ENCODE data around the gene SUMO3. TPM values are rescaled to one million over a fixed set of nuclear protein-coding genes. Genes with fewer than 3 reads are reported as not detected.

Gene SUMO3
- total and polyA plus RNA-seq, 2 donors (not counting 3 experiments of a cell fraction or from before 2014, with no cell fraction given) = 102 to 123 TPM

DNA sequence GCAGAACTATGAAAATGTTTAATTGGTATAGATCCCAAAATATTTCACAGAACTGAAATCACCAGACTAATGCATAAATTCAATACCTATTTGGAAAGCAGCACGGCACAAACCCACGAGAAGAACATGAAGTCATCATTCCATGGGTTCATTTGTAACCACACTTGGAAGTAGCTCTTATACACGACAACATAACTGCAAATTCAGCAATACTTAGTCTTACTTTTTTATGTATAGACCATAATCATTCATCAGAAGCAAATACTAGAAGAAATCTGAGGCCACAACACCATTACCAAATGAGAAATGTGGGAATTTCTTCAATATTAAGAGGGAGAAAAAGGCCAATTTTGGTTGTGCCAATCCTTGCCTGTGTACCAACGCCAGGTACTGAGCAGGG is 12.0 kb downstream of the SUMO3 start:
- ChIA-PET POLR2A (interaction anchor here (1.5 kb wide), 1 partner anchor 12 kb away, joined by 4 read pairs; the partner anchor contains the start of gene SUMO3), CTCF (interaction anchor here (0.9 to 1.7 kb wide), 3 partner anchors 11 to 126 kb away, joined by 3 to 4 read pairs (median 3); no protein-coding TSS in a partner anchor)
- intact Hi-C loops (cut with micrococcal nuclease) = no loop called here
- Histone ChIP-seq H3K27me3 (ENCODE audit: control insufficient read depth in 2 of 2, insufficient read depth in 2 of 2, low read length in 2 of 2) (no peaks in the 10 kb centered on the region), H3K4me3 (replicated peaks in 1 of 3; ENCODE audit: insufficient read depth in 1 of 3, low read depth in 1 of 3, low read length in 3 of 3) (no peak overlapping the region), H3K9me3 (replicated peaks; ENCODE audit: control insufficient read depth, insufficient read depth, low read length) (no peaks in the 10 kb centered on the region), H4K20me1 (replicated peaks; ENCODE audit: control insufficient read depth, extremely low read depth, insufficient read depth, low read length) (no peaks in the 10 kb centered on the region), H3K36me3 (ENCODE audit: control insufficient read depth in 2 of 2, extremely low read depth in 1 of 2, insufficient read depth in 2 of 2, low read length in 2 of 2) (peaks cover 0 to 26% of the 10 kb centered on the region in 2 experiments), H3K9me1 (replicated peaks; ENCODE audit: control insufficient read depth, extremely low read depth, insufficient read depth, low read length) (no peaks in the 10 kb centered on the region), H3K4me1 (ENCODE audit: control insufficient read depth, extremely low read depth, insufficient read depth, low read length) (peaks cover 10% of the 10 kb centered on the region), H3K9ac (replicated peaks; ENCODE audit: extremely low read depth, insufficient read depth, low read length) (no peak overlapping the region), H3K4me2 (ENCODE audit: insufficient read depth, low read length) (no peak overlapping the region), H2AFZ (ENCODE audit: low read depth, low read length) (no peak overlapping the region), H3K79me2 (ENCODE audit: control insufficient read depth, insufficient read depth, low read length) (peaks cover 28% of the 10 kb centered on the region), H3K27ac (ENCODE audit: insufficient read depth, low read depth, low read length) (no peak overlapping the region)
- FAIRE-seq (peak; percentile 15), DNase-seq (ENCODE audit: low read depth, low spot score) (no peak)
- no peak for TF ChIP-seq MYC (IDR thresholded peaks at IDR 0.05; ENCODE audit: low read depth, low read length)
- no peak for TF ChIP-seq GATA2 (IDR thresholded peaks at IDR 0.05; ENCODE audit: insufficient read depth, insufficient read length, low read depth, low read length)
- TF ChIP-seq EZH2 (IDR thresholded peaks at IDR 0.05; ENCODE audit: borderline replicate concordance, low read depth, low read length, severe bottlenecking) = no peak
- no peak for TF ChIP-seq POLR2A (IDR thresholded peaks at IDR 0.05; ENCODE audit: low read depth, low read length)
- TF ChIP-seq, protein P1, sequence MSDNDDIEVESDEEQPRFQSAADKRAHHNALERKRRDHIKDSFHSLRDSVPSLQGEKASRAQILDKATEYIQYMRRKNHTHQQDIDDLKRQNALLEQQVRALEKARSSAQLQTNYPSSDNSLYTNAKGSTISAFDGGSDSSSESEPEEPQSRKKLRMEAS (IDR thresholded peaks at IDR 0.05; ENCODE audit: insufficient read depth, insufficient read length) = no peak
- no peak for TF ChIP-seq JUN (IDR thresholded peaks at IDR 0.05; ENCODE audit: borderline replicate concordance, insufficient read depth, insufficient read length, low read depth)
- dilution Hi-C loops (cut with MboI; ENCODE audit: extremely low pct_ligation_motif_present, low sequenced_read_pairs) = no loop called here
- BruUV-seq (replicated peaks) = no TSS peak

DNA sequence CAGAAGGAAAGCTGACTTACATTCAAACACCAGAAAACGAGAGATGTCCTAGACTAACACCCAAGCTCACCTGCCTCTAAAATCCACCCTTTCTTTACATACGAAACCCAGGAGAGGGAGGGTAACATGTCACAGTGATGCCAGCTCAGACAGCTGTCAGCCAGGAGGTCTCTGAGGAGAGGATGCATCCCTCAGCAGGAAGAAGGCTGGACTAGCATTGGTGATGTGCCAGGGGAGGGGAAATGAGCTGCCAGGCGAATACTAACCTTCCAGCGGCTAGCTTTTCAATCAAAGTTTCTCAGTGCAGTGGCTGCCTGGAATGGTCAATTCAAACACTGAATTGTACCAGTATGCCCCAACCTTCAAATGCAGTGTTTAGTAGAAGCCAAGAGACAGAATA is 12.6 kb downstream of the SUMO3 start:
- Histone ChIP-seq H3K9ac (replicated peaks; ENCODE audit: extremely low read depth, insufficient read depth, low read length) (no peak overlapping the region), H3K4me3 (replicated peaks in 1 of 3; ENCODE audit: insufficient read depth in 1 of 3, low read depth in 1 of 3, low read length in 3 of 3) (no peak overlapping the region), H3K4me2 (ENCODE audit: insufficient read depth, low read length) (no peak overlapping the region), H3K27ac (ENCODE audit: insufficient read depth, low read depth, low read length) (no peak overlapping the region), H4K20me1 (replicated peaks; ENCODE audit: control insufficient read depth, extremely low read depth, insufficient read depth, low read length) (no peaks in the 10 kb centered on the region), H3K36me3 (ENCODE audit: control insufficient read depth in 2 of 2, extremely low read depth in 1 of 2, insufficient read depth in 2 of 2, low read length in 2 of 2) (peaks cover 0 to 20% of the 10 kb centered on the region in 2 experiments), H3K9me3 (replicated peaks; ENCODE audit: control insufficient read depth, insufficient read depth, low read length) (no peaks in the 10 kb centered on the region), H3K27me3 (ENCODE audit: control insufficient read depth in 2 of 2, insufficient read depth in 2 of 2, low read length in 2 of 2) (no peaks in the 10 kb centered on the region), H3K79me2 (ENCODE audit: control insufficient read depth, insufficient read depth, low read length) (peaks cover 29% of the 10 kb centered on the region), H3K9me1 (replicated peaks; ENCODE audit: control insufficient read depth, extremely low read depth, insufficient read depth, low read length) (no peaks in the 10 kb centered on the region), H2AFZ (ENCODE audit: low read depth, low read length) (no peak overlapping the region), H3K4me1 (ENCODE audit: control insufficient read depth, extremely low read depth, insufficient read depth, low read length) (peaks cover 16% of the 10 kb centered on the region)
- intact Hi-C loops (cut with micrococcal nuclease) (no loop called here), dilution Hi-C loops (cut with MboI; ENCODE audit: extremely low pct_ligation_motif_present, low sequenced_read_pairs) (no loop called here)
- POLR2A ChIA-PET = interaction anchor here (1.5 kb wide), 1 partner anchor 12 kb away, joined by 4 read pairs; the partner anchor contains the start of gene SUMO3
- CTCF ChIA-PET = interaction anchor here (0.9 to 1.7 kb wide), 4 partner anchors 10 to 294 kb away, joined by 3 to 4 read pairs (median 3); no protein-coding TSS in a partner anchor
- DNase-seq (ENCODE audit: low read depth, low spot score) (no peak), FAIRE-seq (no peak)
- TF ChIP-seq GATA2 (IDR thresholded peaks at IDR 0.05; ENCODE audit: insufficient read depth, insufficient read length, low read depth, low read length) (no peak), POLR2AphosphoS5 (IDR thresholded peaks at IDR 0.05; ENCODE audit: insufficient read depth, low read depth, low read length) (no peak), JUN (IDR thresholded peaks at IDR 0.05; ENCODE audit: borderline replicate concordance, insufficient read depth, insufficient read length, low read depth) (no peak), POLR2A (IDR thresholded peaks at IDR 0.05; ENCODE audit: low read depth, low read length) (no peak), MYC (IDR thresholded peaks at IDR 0.05; ENCODE audit: low read depth, low read length) (no peak)
- TF ChIP-seq, protein P2, sequence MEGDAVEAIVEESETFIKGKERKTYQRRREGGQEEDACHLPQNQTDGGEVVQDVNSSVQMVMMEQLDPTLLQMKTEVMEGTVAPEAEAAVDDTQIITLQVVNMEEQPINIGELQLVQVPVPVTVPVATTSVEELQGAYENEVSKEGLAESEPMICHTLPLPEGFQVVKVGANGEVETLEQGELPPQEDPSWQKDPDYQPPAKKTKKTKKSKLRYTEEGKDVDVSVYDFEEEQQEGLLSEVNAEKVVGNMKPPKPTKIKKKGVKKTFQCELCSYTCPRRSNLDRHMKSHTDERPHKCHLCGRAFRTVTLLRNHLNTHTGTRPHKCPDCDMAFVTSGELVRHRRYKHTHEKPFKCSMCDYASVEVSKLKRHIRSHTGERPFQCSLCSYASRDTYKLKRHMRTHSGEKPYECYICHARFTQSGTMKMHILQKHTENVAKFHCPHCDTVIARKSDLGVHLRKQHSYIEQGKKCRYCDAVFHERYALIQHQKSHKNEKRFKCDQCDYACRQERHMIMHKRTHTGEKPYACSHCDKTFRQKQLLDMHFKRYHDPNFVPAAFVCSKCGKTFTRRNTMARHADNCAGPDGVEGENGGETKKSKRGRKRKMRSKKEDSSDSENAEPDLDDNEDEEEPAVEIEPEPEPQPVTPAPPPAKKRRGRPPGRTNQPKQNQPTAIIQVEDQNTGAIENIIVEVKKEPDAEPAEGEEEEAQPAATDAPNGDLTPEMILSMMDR (IDR thresholded peaks at IDR 0.05; ENCODE audit: extremely low read depth in 1 of 2, insufficient read depth in 1 of 2, low read depth in 1 of 2, low read length in 2 of 2) = no peak
- TF ChIP-seq, protein P1 (IDR thresholded peaks at IDR 0.05; ENCODE audit: insufficient read depth, insufficient read length) = no peak
- no TSS peak for BruUV-seq (replicated peaks)

All from endothelial cell of umbilical vein (primary cell).